ENCODE results near the gene GLOD5.

GLOD5 gene

GRCh38 chrX:48801280-48802088 lies 39.9 kb downstream of the GLOD5 start, which contains the start of gene HDAC6 (continued):
- TF ChIP-seq ZBTB11 (tag by site-specific recombination; conservative IDR thresholded peaks at IDR 0.05; ENCODE audit: low read depth) (peak; percentile 38; the same call in 1 of the 2 replicates), ZBTB8A (tag by site-specific recombination; IDR thresholded peaks at IDR 0.05) (peak; percentile 56), BCL11B (tag by site-specific recombination; IDR thresholded peaks at IDR 0.05; ENCODE audit: low read depth) (no peak), ZNF785 (tag by site-specific recombination; IDR thresholded peaks at IDR 0.05) (no peak), ZNF362 (tag by site-specific recombination; IDR thresholded peaks at IDR 0.05) (no peak), ZNF776 (tag by site-specific recombination; IDR thresholded peaks at IDR 0.05; ENCODE audit: borderline replicate concordance) (no peak), ZNF391 (tag by site-specific recombination; IDR thresholded peaks at IDR 0.05; ENCODE audit: borderline replicate concordance, low read depth) (peak; percentile 83; the same call in 1 of the 2 replicates), ZEB2 (tag by site-specific recombination; IDR thresholded peaks at IDR 0.05) (peak; percentile 79), HOXD13 (CRISPR knock-in tag; IDR thresholded peaks at IDR 0.05; ENCODE audit: borderline replicate concordance) (no peak), PATZ1 (tag by site-specific recombination; IDR thresholded peaks at IDR 0.05) (peak; percentile 69), ZNF366 (tag by site-specific recombination; conservative IDR thresholded peaks at IDR 0.05) (no peak), ZBTB20 (tag by site-specific recombination; IDR thresholded peaks at IDR 0.05) (peak; percentile 78), ZNF121 (tag by site-specific recombination; IDR thresholded peaks at IDR 0.05) (peak; percentile 23; the same call in 1 of the 2 replicates), PRDM4 (tag by site-specific recombination; IDR thresholded peaks at IDR 0.05) (0 out of 2 replicates have a peak, but pooled peaks have one; percentile 31), KLF9 (tag by site-specific recombination; IDR thresholded peaks at IDR 0.05; ENCODE audit: low read depth) (0 out of 2 replicates have a peak, but pooled peaks have one; percentile 38), ZNF558 (tag by site-specific recombination; IDR thresholded peaks at IDR 0.05) (no peak; the same call in 1 of the 2 replicates), ZNF169 (tag by site-specific recombination; IDR thresholded peaks at IDR 0.05) (no peak), OVOL3 (tag by site-specific recombination; IDR thresholded peaks at IDR 0.05) (peak; percentile 84), ZNF639 (tag by site-specific recombination; IDR thresholded peaks at IDR 0.05) (peak; percentile 45; the same call in 1 of the 2 replicates), ZSCAN16 (tag by site-specific recombination; IDR thresholded peaks at IDR 0.05) (no peak), ZNF660 (tag by site-specific recombination; IDR thresholded peaks at IDR 0.05) (peak; percentile 78), ZNF518A (tag by site-specific recombination; conservative IDR thresholded peaks at IDR 0.05; ENCODE audit: low read depth) (0 out of 2 replicates have a peak, but pooled peaks have one; percentile 19), ZNF214 (tag by site-specific recombination; IDR thresholded peaks at IDR 0.05; ENCODE audit: borderline replicate concordance) (no peak)

All from HEK293 (cell line).